IMR-90 (cell line): ENCODE measurements around the gene UBAC1.

Source experiments
- CEBPB ChIP-seq: IDR thresholded peaks from 2 replicates; pipeline ENCODE4 v1.6.1; 2012; ENCODE audit warnings: low read depth, low read length, improper control_type of control experiment
- CHD1 ChIP-seq: IDR thresholded peaks from 2 replicates; pipeline ENCODE4 v1.6.1; 2012; ENCODE audit warnings: low read depth, low read length, improper control_type of control experiment
- MAFK ChIP-seq: IDR thresholded peaks from 2 replicates; pipeline ENCODE4 v1.6.1; 2012; ENCODE audit warnings: low read depth, low read length, improper control_type of control experiment
- MXI1 ChIP-seq: IDR thresholded peaks from 2 replicates; pipeline ENCODE4 v1.6.1; 2012; ENCODE audit warnings: low read depth, mild to moderate bottlenecking, low read length, moderate library complexity, borderline replicate concordance
- NFE2L2 ChIP-seq: fragments of 150-350 bp; IDR thresholded peaks from 2 replicates; pipeline ENCODE4 v1.6.1; 2016; ENCODE audit warnings: low read depth, mild to moderate bottlenecking, low read length
- POLR2A ChIP-seq: IDR thresholded peaks from 2 replicates; pipeline ENCODE4 v1.6.1; 2012; ENCODE audit warnings: mild to moderate bottlenecking, low read depth, low read length
- RAD21 ChIP-seq: IDR thresholded peaks from 2 replicates; pipeline ENCODE4 v1.6.1; 2012; ENCODE audit warnings: low read length, improper control_type of control experiment
- RCOR1 ChIP-seq: IDR thresholded peaks from 2 replicates; pipeline ENCODE4 v1.6.1; 2012; ENCODE audit warnings: mild to moderate bottlenecking, low read length, improper control_type of control experiment; ENCODE audit not compliant: insufficient replicate concordance
- SMC3 ChIP-seq: fragments of 150-350 bp; IDR thresholded peaks from 2 replicates; pipeline ENCODE4 v1.6.1; 2016; ENCODE audit warnings: low read depth, mild to moderate bottlenecking, antibody characterized with exemption, low read length, moderate library complexity
- TF ChIP-seq, protein P1 (sequence below): conservative IDR thresholded peaks from 2 replicates; pipeline ENCODE4 v1.5.1; 2012; ENCODE audit warnings: mild to moderate bottlenecking, low read depth, low read length, improper control_type of control experiment
- TF ChIP-seq, protein P2 (sequence below): fragments of 150-350 bp; IDR thresholded peaks from 2 replicates; pipeline ENCODE4 v1.6.1; 2017; ENCODE audit warnings: mild to moderate bottlenecking, antibody characterized with exemption, low read length, low read depth
- TF ChIP-seq, protein P3 (sequence below): fragments of 150-350 bp; IDR thresholded peaks from 2 replicates; pipeline ENCODE4 v1.6.1; 2016; ENCODE audit warnings: low read depth, mild to moderate bottlenecking, low read length, moderate library complexity, borderline replicate concordance

DNA sequence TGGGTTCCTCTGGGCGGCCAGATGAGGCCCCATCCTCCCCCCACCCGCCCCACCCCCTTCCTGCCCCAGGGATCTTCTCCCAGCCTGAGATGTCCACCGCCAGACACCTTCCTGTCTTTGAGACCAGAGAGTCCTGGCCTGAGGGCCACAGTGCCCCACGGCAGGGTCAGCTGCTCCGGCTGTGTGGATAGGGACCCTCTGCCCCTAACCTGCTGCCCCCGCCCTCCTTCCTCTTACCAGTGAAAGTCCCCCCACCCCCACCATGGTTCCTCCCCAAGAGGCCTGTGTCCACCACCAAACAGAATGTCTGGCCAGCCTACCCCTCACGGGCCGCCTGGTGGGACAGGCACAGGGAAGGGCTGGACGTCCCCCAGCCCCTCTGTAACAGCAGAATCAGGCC lies 43.0 kb upstream of the UBAC1 start:
- TF ChIP-seq, protein P1, sequence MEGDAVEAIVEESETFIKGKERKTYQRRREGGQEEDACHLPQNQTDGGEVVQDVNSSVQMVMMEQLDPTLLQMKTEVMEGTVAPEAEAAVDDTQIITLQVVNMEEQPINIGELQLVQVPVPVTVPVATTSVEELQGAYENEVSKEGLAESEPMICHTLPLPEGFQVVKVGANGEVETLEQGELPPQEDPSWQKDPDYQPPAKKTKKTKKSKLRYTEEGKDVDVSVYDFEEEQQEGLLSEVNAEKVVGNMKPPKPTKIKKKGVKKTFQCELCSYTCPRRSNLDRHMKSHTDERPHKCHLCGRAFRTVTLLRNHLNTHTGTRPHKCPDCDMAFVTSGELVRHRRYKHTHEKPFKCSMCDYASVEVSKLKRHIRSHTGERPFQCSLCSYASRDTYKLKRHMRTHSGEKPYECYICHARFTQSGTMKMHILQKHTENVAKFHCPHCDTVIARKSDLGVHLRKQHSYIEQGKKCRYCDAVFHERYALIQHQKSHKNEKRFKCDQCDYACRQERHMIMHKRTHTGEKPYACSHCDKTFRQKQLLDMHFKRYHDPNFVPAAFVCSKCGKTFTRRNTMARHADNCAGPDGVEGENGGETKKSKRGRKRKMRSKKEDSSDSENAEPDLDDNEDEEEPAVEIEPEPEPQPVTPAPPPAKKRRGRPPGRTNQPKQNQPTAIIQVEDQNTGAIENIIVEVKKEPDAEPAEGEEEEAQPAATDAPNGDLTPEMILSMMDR: no peak
- TF ChIP-seq MAFK (no peak), POLR2A (no peak), RAD21 (no peak), SMC3 (no peak), CHD1 (no peak), MXI1 (no peak), CEBPB (no peak), RCOR1 (no peak), NFE2L2 (no peak)
- TF ChIP-seq, protein P2, sequence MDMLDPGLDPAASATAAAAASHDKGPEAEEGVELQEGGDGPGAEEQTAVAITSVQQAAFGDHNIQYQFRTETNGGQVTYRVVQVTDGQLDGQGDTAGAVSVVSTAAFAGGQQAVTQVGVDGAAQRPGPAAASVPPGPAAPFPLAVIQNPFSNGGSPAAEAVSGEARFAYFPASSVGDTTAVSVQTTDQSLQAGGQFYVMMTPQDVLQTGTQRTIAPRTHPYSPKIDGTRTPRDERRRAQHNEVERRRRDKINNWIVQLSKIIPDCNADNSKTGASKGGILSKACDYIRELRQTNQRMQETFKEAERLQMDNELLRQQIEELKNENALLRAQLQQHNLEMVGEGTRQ: no peak
- TF ChIP-seq, protein P3, sequence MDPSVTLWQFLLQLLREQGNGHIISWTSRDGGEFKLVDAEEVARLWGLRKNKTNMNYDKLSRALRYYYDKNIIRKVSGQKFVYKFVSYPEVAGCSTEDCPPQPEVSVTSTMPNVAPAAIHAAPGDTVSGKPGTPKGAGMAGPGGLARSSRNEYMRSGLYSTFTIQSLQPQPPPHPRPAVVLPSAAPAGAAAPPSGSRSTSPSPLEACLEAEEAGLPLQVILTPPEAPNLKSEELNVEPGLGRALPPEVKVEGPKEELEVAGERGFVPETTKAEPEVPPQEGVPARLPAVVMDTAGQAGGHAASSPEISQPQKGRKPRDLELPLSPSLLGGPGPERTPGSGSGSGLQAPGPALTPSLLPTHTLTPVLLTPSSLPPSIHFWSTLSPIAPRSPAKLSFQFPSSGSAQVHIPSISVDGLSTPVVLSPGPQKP: no peak
